Daoy (cell line): ENCODE measurements around the gene C13orf46. TPM values are rescaled to one million over a fixed set of nuclear protein-coding genes. Genes with fewer than 3 reads are reported as not detected.

Experiments
- DNase-seq: peaks from one replicate; pipeline ENCODE4 v3.0.0-alpha.2; 2015; ENCODE audit warnings: low read depth
- total RNA-seq: library from RNA; depleted of rRNA; stranded (reverse); fragments of >200 nt; shearing (Covaris generic); gene quantifications from 2 replicates; pipeline ENCODE4 v1.2.3, GENCODE V29; 2014

C13orf46 gene
- total RNA-seq, 1 experiment from 2014 or later = not detected

DNA sequence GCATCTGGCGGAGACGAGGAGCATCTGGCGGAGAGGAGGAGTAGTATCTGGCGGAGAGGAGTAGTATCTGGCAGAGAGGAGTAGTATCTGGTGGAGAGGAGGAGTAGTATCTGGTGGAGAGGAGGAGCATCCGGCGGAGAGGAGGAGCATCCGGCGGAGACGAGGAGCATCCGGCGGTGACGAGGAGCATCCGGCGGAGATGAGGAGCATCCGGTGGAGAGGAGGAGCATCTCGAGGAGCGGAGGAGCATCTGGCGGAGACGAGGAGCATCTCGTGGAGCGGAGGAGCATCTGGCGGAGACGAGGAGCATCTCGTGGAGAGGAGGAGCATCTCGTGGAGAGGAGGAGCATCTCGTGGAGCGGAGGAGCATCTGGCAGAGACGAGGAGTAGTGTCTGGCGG lies 18.6 kb downstream of the C13orf46 start:
- DNase-seq = no peak

DNA sequence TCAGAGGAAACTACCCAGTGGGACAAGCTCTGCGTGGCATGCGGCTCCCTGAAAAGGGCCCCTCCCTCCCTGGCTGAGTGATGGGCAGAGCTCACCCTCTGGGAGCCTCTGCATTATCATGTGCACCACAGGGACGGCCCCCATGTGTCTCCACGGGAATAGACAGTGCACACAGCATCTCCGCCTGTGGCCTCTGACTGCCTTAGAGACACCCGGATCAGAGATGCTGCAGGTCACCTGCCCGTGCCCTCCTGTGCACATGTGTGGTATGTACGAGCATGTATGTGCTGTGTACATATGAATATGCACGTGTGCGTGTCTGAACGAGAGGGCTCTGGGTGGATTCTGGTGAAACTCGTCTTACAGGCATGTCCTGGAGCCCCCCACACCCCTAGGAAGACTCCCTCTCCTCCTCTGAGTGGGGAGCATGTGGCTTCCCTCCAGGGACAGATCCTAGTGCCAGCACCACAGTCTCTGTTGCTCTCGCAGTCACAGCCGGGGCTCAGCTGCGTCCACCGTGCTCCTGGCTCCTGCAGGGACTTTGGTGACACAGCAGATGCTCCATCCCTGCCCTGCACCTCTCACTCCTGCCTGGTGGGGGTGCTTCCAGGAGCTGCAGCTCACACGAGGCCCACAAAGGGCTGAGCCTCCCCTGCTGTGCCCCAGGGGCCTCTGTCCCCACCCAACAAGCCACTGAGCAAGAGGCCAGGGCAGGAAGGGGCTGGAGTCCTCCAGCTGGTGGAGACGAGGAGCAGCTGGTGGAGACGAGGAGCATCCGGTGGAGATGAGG lies 19.6 kb downstream of the C13orf46 start:
- no peak for DNase-seq

DNA sequence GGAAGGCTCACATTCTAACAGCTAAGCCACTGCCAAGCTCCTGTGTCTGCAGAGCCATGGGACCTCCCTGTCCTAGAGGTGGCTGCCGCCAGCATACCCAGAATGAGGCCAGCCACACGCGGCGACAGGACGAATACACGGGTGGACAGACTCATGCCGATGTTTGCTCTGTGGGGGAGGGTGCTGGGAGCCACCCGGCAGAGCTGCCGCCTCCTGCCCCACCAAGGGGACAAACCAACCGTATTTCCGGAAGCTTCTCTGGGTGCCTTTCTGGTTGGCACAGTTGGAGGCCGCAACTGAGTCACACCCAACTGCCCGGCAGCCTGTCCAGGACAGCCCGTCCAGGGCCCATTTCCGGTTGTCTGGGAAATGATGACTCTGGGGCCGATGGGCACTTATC lies 20.3 kb downstream of the C13orf46 start:
- DNase-seq = no peak

DNA sequence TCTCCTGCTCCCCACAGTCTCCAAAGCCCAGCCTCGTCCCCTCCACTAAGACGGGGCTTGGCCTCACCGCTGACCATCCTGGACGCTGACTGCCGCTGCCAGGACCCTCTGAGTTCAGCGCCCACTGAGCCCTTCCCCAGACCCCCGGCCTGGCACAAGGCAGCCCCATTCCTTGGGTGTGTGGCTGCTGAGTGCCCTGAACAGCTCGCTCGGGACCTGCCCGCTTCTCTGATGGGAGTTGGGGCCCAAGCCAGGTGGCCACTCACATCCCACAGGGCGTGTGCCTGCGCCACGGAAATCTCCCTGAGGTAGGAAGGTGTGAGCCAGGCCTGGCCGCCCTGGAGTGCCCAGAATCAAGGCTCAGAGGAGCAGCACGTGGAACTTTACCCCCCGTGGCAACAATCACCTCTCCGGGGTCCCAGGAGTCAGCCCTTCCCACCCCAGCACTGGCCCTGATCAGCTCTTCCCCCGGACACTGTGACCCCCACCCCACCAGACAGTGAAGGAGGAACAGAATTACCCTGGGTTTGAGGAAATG lies 20.8 kb downstream of the C13orf46 start:
- no peak for DNase-seq

DNA sequence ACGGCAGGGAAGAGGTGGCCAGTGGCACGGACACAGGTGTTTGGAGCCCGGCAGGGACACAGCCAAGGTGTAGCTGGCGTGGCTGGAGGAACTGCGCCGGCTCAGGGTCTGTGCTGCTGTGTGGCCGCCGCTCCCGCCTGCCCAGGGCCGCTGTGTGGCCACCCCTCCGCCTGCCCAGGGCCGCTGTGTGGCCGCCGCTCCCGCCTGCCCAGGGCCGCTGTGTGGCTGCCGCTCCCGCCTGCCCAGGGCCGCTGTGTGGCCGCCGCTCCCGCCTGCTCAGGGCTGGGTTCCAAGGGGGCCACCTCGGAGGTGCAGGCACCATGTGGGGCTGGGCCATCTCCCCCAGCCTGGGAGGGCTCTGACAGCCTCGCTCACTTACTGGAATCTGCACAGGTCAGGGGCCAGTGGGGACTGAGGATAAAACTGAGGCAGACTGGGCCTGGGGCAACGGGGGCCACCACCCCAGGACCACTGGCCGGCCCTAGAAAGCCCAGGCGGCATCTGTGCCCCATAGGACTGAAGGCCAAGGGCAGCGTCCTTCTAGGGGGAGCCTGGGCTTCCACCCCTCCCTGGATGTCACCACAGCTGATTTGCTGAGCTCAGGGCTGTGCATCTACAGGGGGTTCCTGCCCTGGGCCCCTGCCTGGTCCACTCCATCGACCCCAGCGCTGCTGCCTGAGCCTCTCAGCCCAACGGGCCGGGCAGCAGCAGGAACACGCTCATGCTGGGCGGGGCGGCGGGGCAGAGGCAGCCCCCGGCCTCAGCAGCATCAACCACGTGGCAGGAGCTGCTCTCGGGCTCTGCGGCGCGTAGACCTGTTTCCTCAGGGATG lies 21.5 kb downstream of the C13orf46 start:
- DNase-seq = no peak

DNA sequence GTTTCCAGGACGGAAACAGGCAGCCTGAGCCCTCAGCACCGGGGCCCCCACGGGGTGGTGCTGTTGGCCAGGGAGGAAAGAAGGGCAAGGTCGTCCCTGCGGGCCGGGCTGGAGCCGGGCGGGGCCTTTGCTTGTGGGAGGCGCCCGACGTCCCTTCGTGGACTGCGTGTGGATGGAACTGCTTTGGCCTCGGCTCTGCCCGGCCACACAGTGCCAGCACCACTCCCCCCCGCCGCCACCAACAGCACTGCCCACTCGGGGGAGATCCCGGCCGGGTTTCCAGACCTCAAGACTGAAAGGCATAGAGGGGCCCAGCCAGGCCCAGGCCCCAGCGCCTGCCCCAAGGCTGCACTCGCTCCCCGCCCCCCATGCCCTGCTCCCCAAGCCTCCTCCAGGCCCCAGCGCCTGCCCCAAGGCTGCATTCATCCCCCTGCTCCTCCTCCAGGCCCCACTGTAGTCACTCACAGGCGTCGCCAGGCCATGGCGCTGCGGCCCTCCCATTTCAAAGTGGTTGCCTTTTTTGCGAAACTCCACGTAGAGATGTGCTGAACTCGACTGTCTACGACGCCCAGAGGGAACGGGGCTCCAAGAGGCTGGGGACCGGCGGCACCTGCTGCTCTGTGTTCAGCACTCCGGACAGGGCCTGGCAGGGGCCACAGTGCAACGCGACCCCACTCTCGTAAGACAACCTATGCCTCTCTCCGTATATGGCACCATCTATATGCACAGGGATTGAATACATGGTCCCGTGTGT lies 22.5 kb downstream of the C13orf46 start:
- DNase-seq = peak; percentile 38

DNA sequence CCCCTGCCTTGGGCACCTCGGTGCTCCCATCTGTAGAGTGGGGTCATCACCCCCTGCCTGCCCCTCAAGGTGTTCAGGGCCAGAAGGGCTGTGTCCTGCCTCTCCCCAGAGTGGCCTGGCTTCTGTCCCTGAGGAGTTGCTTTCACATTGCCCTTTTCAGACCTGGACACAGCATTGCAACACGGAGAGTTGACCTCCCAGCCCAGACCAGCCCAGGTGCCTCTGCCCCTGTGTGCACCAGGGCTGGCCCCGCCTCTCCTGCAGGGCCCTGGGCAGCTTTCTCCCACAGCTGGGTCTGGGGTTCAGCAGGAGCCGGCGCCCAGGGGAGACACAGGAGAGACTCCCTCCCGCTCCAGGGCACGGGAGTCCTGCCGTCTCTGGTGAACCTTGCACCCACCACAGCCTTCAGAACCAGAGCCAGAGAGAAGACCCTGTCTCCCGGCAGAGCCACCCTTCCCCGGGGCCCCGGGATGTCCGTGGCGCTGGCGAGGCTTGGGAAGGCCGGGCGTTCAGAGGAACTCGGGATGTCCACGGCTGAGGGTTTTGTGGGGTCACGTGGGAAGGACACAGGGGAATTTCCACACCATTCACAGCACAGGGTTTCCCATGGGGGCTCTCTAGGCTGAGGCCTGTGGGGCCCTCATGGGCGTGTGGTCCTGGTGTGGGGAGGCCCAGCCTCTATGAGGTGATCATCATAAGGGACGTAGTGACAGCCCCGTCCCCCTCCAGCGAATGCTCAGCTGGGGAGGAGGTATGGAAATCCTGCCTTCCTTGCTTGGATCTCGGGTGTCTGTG lies 23.2 kb downstream of the C13orf46 start:
- no peak for DNase-seq

DNA sequence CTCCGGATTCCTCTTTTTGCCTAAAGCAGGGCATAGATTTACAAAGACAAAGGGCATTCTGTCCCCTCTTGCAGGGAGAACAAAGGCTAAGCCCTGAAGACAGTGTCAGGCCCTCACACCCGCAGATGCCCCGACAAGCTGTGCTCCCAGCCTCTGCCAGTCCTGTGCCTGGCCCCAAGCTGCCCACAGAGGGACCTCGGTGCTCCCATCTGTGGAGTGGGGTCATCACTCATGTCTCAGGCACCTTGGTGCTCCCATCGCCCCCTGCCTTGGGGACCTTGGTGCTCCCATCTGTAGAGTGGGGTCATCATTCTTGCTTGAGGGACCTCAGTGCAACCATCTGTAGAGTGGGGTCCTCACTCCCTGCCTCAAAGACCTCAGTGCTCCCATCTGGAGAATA lies 24.3 kb downstream of the C13orf46 start:
- no peak for DNase-seq

DNA sequence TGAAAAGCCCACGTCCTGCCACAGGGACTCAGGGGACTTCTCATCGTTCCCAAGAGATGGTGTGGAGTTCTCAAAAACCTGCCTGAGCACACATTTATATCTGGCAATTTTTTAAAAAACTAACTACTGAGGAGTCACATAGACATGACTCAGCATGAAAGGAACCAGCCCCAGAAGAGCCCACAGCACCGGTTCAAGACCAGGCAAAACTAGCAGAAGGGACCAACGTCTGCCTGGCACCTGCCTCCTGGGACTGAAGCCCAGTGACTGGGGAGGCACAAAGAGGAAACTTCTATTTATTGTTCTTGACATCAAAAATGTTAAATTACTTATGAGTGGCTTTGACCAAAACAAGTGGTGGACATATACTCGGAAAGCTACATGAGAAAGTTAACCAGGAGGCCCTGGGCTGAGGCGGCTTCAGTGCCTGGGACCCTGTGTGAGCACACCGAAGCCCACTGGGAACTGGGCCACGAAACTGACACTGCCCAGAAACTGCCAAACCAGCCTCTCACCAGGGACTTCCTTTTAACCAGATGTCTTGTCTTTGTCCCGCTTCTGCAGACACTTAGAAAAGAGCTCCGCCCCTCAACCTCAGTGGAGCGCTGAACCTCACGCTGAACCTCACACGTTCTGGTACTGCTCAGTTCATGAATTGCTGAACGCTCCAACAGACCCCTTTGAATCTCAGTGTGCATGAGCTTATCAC lies 25.7 kb downstream of the C13orf46 start:
- DNase-seq = no peak

DNA sequence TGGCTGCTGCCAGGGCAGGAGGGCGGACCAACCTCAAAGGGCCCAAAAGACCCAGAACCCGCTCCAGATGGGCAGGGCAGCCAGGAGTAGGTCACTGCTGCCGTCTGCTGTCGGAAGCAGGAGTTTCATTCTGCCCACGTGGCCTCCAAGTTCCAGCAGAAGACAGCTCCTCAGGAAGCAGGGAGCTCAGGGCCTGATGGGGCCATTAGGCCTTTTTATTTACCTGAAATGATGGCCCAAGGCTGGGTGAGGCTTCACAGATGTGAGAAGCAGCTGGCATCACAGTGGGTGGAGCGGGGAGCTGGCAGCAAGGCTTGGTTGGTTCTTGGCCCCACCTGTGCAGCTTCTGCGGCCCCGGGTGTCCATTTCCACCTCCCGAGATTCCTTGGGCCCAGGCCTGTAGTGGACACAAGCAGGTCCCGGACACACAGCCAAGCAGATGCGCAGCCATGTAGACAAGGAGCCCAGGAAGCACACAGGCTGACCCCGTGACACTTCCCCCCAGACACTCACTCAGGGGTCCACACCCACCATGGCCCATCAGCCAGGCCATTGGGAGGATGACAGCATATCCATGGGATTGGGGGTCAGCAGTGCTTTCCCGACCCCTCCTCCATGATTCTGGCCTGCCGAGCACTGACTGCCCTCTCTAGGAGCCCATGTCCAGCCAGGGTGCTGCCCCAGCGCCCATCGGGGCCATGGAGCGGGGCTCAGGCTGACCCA lies 26.4 kb downstream of the C13orf46 start:
- DNase-seq = peak; percentile 35

DNA sequence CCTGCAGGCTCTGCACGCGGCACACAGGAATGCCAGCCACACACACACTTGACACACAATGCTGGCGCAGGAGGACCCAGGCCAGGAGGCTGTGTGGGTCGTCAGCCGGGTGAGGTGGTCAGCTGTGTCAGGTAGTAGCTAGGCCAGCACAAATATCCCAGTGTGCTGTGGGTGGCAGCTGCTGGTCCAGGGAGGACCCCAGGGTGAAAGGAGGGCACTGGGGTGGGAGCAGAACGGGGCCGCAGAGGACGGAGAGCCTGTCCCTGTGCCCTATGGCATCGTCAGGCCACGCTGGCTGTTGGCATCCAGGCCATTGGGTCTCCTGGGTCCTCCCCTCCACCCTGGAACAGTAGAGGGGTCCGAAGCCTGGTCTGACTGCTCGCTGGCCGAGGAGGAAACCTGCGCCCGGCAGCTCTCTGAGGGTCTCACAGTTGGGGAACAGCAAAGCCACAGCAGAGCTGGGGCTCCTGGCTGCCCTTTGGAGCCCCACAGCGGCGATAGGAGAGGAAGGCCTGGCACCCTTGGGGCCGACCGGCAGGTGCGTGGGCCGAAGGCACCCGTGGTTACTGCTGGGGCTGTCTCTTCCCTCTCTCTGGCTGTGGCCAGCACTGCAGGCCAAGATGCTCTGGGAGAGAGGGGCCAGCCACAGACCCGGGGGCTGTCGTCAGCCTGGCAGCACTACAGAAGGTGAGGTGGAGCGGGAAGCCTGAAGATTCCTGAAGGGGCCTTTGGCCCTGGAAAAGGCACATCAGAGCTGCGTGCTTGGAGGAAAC lies 27.3 kb downstream of the C13orf46 start:
- DNase-seq = no peak

DNA sequence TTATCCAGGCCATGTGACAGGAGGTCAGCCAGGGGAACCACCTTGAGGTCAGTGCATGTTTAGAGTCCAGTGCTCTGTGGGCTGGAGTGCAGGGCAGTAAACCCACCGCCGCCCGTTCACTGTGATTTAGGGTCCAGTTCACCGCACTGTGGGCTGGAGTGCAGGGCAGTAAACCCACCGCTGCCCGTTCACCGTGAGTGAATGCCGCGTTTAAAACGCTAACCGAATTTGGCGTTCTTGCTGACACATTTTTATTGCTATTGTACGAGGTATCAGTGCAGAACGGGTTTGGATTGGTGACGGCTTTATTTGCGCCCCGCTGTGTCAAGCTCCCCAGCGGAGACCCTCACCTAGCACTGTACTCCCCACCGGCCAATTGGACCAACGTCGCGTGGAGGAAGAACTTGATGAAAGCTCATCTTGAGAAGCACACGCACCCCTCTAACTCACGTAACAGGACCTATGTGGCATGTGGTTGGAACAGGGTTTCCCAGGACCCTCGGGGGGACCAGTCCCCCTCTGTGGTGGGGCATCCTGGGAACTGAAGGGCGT lies 27.9 kb downstream of the C13orf46 start:
- DNase-seq = no peak

DNA sequence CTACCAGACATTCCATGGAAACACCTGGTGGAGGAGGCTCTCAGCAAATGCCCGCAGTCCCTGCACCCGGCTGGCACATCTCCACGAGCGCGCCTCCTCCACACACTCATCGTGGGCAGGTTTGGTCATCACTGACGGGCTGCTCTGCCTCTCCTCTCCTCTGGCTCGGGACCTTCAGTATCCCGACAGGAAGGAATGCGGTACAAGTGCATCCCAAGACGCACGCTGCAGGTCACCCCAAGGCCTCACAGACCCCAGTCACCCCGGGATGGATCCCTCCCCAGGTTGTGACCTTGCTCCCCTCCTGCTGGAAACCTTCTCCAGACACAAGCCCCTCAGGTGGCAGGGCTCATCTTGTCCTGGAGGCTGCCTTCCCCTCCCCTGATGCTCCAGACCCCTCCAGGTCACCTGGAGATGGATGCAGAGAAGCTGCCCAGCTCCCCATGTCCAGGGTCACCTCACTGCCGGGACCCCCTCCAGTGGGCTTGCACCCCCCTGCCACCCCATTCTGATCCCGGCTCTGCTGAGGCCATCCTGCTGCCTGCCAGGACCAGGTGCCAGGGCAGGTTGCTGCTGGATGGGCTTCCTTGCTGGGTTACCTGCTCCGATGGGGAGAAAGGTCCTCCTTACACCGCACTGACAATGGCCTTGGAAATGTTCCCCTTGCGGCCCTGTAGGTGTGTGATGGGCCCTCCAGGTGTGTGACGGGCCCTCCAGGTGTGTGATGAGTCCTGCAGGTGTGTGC lies 29.9 kb downstream of the C13orf46 start:
- DNase-seq = no peak

DNA sequence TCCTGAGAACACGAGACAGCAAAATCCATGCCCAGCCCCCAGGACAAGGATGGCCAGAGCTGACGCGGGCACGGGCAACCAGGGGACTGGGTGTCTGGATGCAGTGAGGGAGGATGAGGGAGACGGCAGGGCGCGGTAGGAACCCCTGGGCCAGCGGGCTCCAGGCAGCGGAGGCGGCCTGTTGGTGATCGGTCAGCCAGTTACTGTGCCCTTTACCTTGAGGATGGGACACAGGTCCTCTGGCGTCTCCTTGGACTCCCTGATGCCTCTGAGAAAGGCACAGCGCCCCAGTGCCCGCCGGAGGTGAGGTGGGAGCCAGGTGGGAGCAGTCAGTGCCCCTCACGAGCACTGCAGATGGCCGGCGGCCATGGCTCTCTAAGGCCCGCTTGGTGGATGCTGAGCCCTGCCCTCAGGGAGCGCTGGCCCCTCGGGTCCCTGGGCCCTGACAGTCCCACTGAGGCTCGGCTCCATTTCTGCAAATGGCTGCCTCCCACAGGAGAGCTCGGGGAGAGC lies 31.2 kb downstream of the C13orf46 start:
- no peak for DNase-seq

DNA sequence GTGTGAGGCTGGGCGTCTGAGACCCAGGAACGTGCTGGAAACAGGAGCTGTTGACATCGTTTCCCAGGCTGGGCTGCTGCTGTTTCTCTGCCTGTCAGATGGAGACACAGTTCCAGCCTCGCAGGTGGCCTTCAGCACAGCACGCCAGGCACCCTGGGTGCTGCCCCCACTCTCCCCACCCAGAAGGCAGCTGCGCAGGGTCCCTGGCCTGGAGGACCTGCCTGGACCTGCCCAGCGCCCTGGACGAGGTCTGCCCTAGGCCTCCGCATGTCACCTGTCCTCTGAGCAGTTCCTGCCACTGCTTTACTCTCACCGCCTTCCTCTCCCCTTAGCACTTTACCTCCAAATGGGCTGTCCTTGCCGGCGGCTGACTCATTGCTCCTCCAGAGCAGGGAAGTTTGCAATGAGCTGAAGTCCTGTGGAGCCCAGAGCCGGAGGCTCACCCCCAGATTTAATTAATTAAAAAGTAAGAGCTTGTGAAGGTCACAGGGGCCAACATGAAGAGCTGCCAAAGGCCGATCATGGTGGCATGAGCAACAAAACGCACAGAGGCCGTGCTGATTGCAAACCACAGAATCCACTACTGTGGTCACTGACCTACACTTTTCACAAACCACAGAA lies 32.2 kb downstream of the C13orf46 start:
- DNase-seq = peak; percentile 21

DNA sequence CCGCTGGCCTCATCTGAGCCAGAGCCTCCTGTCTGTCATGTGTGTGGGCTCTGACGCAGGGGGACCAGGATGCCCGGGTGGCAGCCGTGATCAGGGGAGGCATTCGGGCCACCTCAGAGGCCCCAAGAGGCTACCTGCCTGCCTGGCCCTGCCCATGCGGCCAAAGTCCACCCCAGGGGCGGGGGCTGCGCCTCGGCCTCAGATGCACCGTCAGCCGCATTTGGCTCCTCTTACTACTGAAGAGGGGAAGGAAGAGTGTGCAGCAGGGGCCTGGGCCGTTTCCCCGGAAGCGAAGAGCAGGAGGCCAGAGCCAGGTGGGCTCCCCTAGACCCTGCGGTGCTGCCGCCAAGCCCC lies 34.0 kb downstream of the C13orf46 start:
- DNase-seq = no peak

DNA sequence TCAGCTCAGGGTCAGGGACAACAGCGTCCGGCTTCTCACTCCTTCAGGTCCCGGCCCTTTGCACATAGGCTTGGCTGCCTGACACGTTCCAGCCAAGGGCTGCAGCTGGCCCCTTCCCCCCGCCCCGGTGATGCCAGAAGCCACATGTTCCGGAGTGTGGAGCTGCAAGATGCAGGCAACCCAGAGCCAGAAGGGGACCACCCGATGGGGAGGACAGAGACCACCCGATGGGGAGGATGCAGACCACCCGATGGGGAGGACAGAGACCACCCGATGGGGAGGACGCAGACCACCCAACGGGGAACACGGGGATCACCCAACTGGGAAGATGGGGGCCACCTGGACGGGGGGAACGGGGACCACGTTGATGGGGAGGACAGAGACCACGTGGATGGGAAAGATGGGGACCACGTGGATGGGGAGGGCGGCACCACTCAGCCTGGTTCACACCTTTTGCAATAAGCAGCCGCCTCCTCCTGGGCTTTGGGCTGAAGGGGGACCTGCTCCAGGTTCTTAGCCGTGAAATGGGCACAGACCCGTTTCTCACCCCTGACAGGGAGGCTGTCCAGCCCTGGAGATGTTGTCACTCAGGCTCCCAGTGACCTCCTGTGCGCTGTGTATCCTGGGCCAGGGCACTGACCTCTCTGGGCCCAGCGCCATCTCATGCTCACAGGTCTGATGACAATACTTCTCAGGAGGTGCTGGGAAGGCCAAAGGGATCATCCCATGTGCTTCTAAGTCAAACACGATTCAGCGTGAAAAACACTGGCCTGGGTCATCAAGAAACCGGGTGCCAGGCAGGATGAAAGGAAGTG lies 34.5 kb downstream of the C13orf46 start:
- DNase-seq = no peak
